ENCODE data around the gene MTNR1A.

MTNR1A gene

GRCh38 chr4:186584912-186585311 is 29.5 kb upstream of the MTNR1A start:
- no peaks in the 10 kb centered on the region for H3K9me3 Mint-ChIP-seq
- H3K27ac Mint-ChIP-seq, result no peak overlapping the region
- no peak overlapping the region for H3K4me3 Mint-ChIP-seq
- no peaks in the 10 kb centered on the region for H3K27me3 Mint-ChIP-seq (ENCODE audit: low read depth)
- no peaks in the 10 kb centered on the region for H3K36me3 Mint-ChIP-seq (ENCODE audit: low read depth)
- no peaks in the 10 kb centered on the region for H3K4me1 Mint-ChIP-seq (ENCODE audit: low read depth)

GRCh38 chr4:186581421-186581820 is 26.1 kb upstream of the MTNR1A start:
- Mint-ChIP-seq H3K27ac (no peak overlapping the region), H3K4me3 (no peak overlapping the region), H3K27me3 (ENCODE audit: low read depth) (no peaks in the 10 kb centered on the region), H3K36me3 (ENCODE audit: low read depth) (no peaks in the 10 kb centered on the region), H3K9me3 (no peaks in the 10 kb centered on the region), H3K4me1 (ENCODE audit: low read depth) (no peaks in the 10 kb centered on the region)

GRCh38 chr4:186580669-186581068 is 25.3 kb upstream of the MTNR1A start:
- no peaks in the 10 kb centered on the region for H3K27me3 Mint-ChIP-seq (ENCODE audit: low read depth)
- H3K27ac Mint-ChIP-seq, result no peak overlapping the region

GRCh38 chr4:186570193-186570996 is 15.0 kb upstream of the MTNR1A start:
- Mint-ChIP-seq H3K27me3 (ENCODE audit: low read depth) (no peaks in the 10 kb centered on the region), H3K36me3 (ENCODE audit: low read depth) (no peaks in the 10 kb centered on the region), H3K27ac (no peak overlapping the region), H3K4me1 (ENCODE audit: low read depth) (no peaks in the 10 kb centered on the region), H3K9me3 (no peaks in the 10 kb centered on the region), H3K4me3 (no peak overlapping the region)

More at GRCh38 chr4:186580669-186581068, 25.3 kb upstream of the MTNR1A start:
- H3K36me3 Mint-ChIP-seq (ENCODE audit: low read depth), result no peaks in the 10 kb centered on the region
- H3K4me1 Mint-ChIP-seq (ENCODE audit: low read depth), result no peaks in the 10 kb centered on the region
- no peaks in the 10 kb centered on the region for H3K9me3 Mint-ChIP-seq
- H3K4me3 Mint-ChIP-seq, result no peak overlapping the region

GRCh38 chr4:186569533-186570192 is 14.3 kb upstream of the MTNR1A start:
- no peaks in the 10 kb centered on the region for H3K36me3 Mint-ChIP-seq (ENCODE audit: low read depth)

GRCh38 chr4:186566068-186566467 is 10.7 kb upstream of the MTNR1A start:
- Mint-ChIP-seq H3K27me3 (ENCODE audit: low read depth) (no peaks in the 10 kb centered on the region), H3K27ac (no peak overlapping the region), H3K4me3 (no peak overlapping the region), H3K36me3 (ENCODE audit: low read depth) (no peaks in the 10 kb centered on the region), H3K9me3 (no peaks in the 10 kb centered on the region), H3K4me1 (ENCODE audit: low read depth) (no peaks in the 10 kb centered on the region)

More at GRCh38 chr4:186569533-186570192, 14.3 kb upstream of the MTNR1A start:
- Mint-ChIP-seq H3K4me1 (ENCODE audit: low read depth) (no peaks in the 10 kb centered on the region), H3K27ac (no peak overlapping the region), H3K27me3 (ENCODE audit: low read depth) (no peaks in the 10 kb centered on the region), H3K9me3 (no peaks in the 10 kb centered on the region), H3K4me3 (no peak overlapping the region)

GRCh38 chr4:186563761-186564160 is 8.4 kb upstream of the MTNR1A start:
- H3K36me3 Mint-ChIP-seq (ENCODE audit: low read depth), result no peaks in the 10 kb centered on the region
- H3K9me3 Mint-ChIP-seq, result no peaks in the 10 kb centered on the region
- no peaks in the 10 kb centered on the region for H3K4me1 Mint-ChIP-seq (ENCODE audit: low read depth)
- no peak overlapping the region for H3K27ac Mint-ChIP-seq
- H3K27me3 Mint-ChIP-seq (ENCODE audit: low read depth), result no peaks in the 10 kb centered on the region
- no peak overlapping the region for H3K4me3 Mint-ChIP-seq

GRCh38 chr4:186561748-186562147 is 6.4 kb upstream of the MTNR1A start:
- no peaks in the 10 kb centered on the region for H3K9me3 Mint-ChIP-seq
- no peak overlapping the region for H3K27ac Mint-ChIP-seq
- no peak overlapping the region for H3K4me3 Mint-ChIP-seq
- H3K36me3 Mint-ChIP-seq (ENCODE audit: low read depth), result no peaks in the 10 kb centered on the region
- H3K27me3 Mint-ChIP-seq (ENCODE audit: low read depth), result no peaks in the 10 kb centered on the region
- H3K4me1 Mint-ChIP-seq (ENCODE audit: low read depth), result no peaks in the 10 kb centered on the region

- Mint-ChIP-seq H3K4me1 (ENCODE audit: low read depth) (no peaks in the 10 kb centered on the region), H3K4me3 (no peak overlapping the region), H3K27ac (no peak overlapping the region), H3K36me3 (ENCODE audit: low read depth) (no peaks in the 10 kb centered on the region), H3K9me3 (peaks cover 3% of the 10 kb centered on the region), H3K27me3 (ENCODE audit: low read depth) (peaks cover 5% of the 10 kb centered on the region)
Observed at GRCh38 chr4:186560647-186561046, 5.3 kb upstream of the MTNR1A start.

GRCh38 chr4:186557486-186557885 is 2.1 kb upstream of the MTNR1A start:
- no peak overlapping the region for H3K27ac Mint-ChIP-seq

GRCh38 chr4:186557061-186557460 is 1.7 kb upstream of the MTNR1A start:
- Mint-ChIP-seq H3K4me1 (ENCODE audit: low read depth) (peaks cover 2% of the 10 kb centered on the region), H3K27ac (no peak overlapping the region), H3K4me3 (no peak overlapping the region), H3K36me3 (ENCODE audit: low read depth) (no peaks in the 10 kb centered on the region), H3K27me3 (ENCODE audit: low read depth) (peaks cover 15% of the 10 kb centered on the region), H3K9me3 (peaks cover 4% of the 10 kb centered on the region)

More at GRCh38 chr4:186557486-186557885, 2.1 kb upstream of the MTNR1A start:
- Mint-ChIP-seq H3K36me3 (ENCODE audit: low read depth) (no peaks in the 10 kb centered on the region), H3K4me3 (no peak overlapping the region), H3K4me1 (ENCODE audit: low read depth) (peaks cover 2% of the 10 kb centered on the region), H3K9me3 (peaks cover 4% of the 10 kb centered on the region), H3K27me3 (ENCODE audit: low read depth) (peaks cover 15% of the 10 kb centered on the region)

GRCh38 chr4:186554539-186554913 is 841 bp downstream of the MTNR1A start:
- Mint-ChIP-seq H3K4me1 (ENCODE audit: low read depth) (peaks cover 2% of the 10 kb centered on the region), H3K36me3 (ENCODE audit: low read depth) (no peaks in the 10 kb centered on the region), H3K4me3 (no peak overlapping the region), H3K27me3 (ENCODE audit: low read depth) (peaks cover 15% of the 10 kb centered on the region), H3K27ac (no peak overlapping the region), H3K9me3 (peaks cover 4% of the 10 kb centered on the region)

- no peak overlapping the region for H3K27ac Mint-ChIP-seq
- no peak overlapping the region for H3K4me3 Mint-ChIP-seq
- peaks cover 4% of the 10 kb centered on the region for H3K9me3 Mint-ChIP-seq
- no peaks in the 10 kb centered on the region for H3K36me3 Mint-ChIP-seq (ENCODE audit: low read depth)
- peaks cover 2% of the 10 kb centered on the region for H3K4me1 Mint-ChIP-seq (ENCODE audit: low read depth)
- peaks cover 15% of the 10 kb centered on the region for H3K27me3 Mint-ChIP-seq (ENCODE audit: low read depth)
Observed at GRCh38 chr4:186553717-186554116, 1.6 kb downstream of the MTNR1A start.

- Mint-ChIP-seq H3K9me3 (peaks cover 11% of the 10 kb centered on the region), H3K27me3 (ENCODE audit: low read depth) (peaks cover 15% of the 10 kb centered on the region), H3K27ac (no peak overlapping the region), H3K36me3 (ENCODE audit: low read depth) (peaks cover 2% of the 10 kb centered on the region), H3K4me3 (no peak overlapping the region), H3K4me1 (ENCODE audit: low read depth) (peaks cover 2% of the 10 kb centered on the region)
Observed at GRCh38 chr4:186551849-186552248, 3.5 kb downstream of the MTNR1A start.

- Mint-ChIP-seq H3K27me3 (ENCODE audit: low read depth) (no peaks in the 10 kb centered on the region), H3K36me3 (ENCODE audit: low read depth) (peaks cover 2% of the 10 kb centered on the region), H3K4me3 (no peak overlapping the region), H3K4me1 (ENCODE audit: low read depth) (no peaks in the 10 kb centered on the region), H3K9me3 (peaks cover 35% of the 10 kb centered on the region), H3K27ac (no peak overlapping the region)
Observed at GRCh38 chr4:186545436-186545835, 9.9 kb downstream of the MTNR1A start.
